K562 (cell line): ENCODE results near the gene HPS1. TPM values are rescaled to one million over a fixed set of nuclear protein-coding genes. Genes with fewer than 3 reads are reported as not detected.
A peak's percentile ranks its signal among the peaks of the same experiment; 100 is the strongest.

Experiments
- CTCF ChIP-seq, 3 experiments: IDR thresholded peaks in 2 of 3; conservative IDR thresholded peaks in 1 of 3; 2 replicates each; pipeline ENCODE4 v1.5.1; 2011 to 2012; ENCODE audit warnings: low read length in 3 of 3, mild to moderate bottlenecking in 3 of 3, control low read depth in 2 of 3, improper control_type of control experiment in 1 of 3, inconsistent platforms in 1 of 3, low read depth in 1 of 3, mixed read lengths in 1 of 3, moderate library complexity in 1 of 3; ENCODE audit not compliant: insufficient read depth in 2 of 3
- HDAC1 ChIP-seq, 2 experiments: fragments of 450-650 bp; IDR thresholded peaks; 2 replicates each; pipeline ENCODE4 v1.6.1; 2016 to 2017; ENCODE audit warnings: inconsistent platforms in 1 of 2, mild to moderate bottlenecking in 1 of 2, moderate library complexity in 1 of 2
- ID3 ChIP-seq, 2 experiments: fragments of 250-450 bp in 1 of 2; fragments of 450-650 bp in 1 of 2; sonication (Bioruptor Pico) in 1 of 2; IDR thresholded peaks; 2 replicates each; pipeline versions ENCODE4 v1.6.1 to v1.8.0; 2016 to 2021; ENCODE audit warnings: mild to moderate bottlenecking in 2 of 2, moderate library complexity in 2 of 2, missing compliant biosample characterization in 1 of 2, missing genetic modification characterization in 1 of 2
- JUND ChIP-seq, 2 experiments: IDR thresholded peaks; 2 replicates in 1 of 2; 3 replicates in 1 of 2; pipeline ENCODE4 v1.6.1; 2011; ENCODE audit warnings: borderline replicate concordance in 2 of 2, low read depth in 2 of 2, low read length in 2 of 2, improper control_type of control experiment in 1 of 2, missing biosample characterization in 1 of 2, missing genetic modification characterization in 1 of 2, missing genetic modification reagents in 1 of 2
- NKRF ChIP-seq: fragments of 450-650 bp; IDR thresholded peaks from 2 replicates; pipeline ENCODE4 v1.6.1; 2016; ENCODE audit warnings: borderline replicate concordance
- PHF21A ChIP-seq: fragments of 450-650 bp; IDR thresholded peaks from 2 replicates; pipeline ENCODE4 v1.6.1; 2017; ENCODE audit warnings: low read depth, borderline replicate concordance
- RBM25 ChIP-seq: fragments of 200-400 bp; formaldehyde crosslinking; IDR thresholded peaks from 2 replicates; pipeline ENCODE4 v1.6.1; 2018; ENCODE audit warnings: low read length, low read depth, moderate library complexity; ENCODE audit not compliant: severe bottlenecking
- TAF15 ChIP-seq: fragments of 200-400 bp; formaldehyde crosslinking; IDR thresholded peaks from 2 replicates; pipeline ENCODE4 v1.6.1; 2017; ENCODE audit warnings: mild to moderate bottlenecking, low read depth, low read length, moderate library complexity
- TGIF2 ChIP-seq: sonication (generic); formaldehyde crosslinking; IDR thresholded peaks from 2 replicates; pipeline ENCODE4 v1.8.1; 2022; ENCODE audit warnings: mild to moderate bottlenecking, missing genetic modification reagents, moderate library complexity
- TRIM28 ChIP-seq: fragments of 450-650 bp; IDR thresholded peaks from 2 replicates; pipeline ENCODE4 v1.6.1; 2017
- YY1 ChIP-seq, 3 experiments: IDR thresholded peaks; 2 replicates each; pipeline ENCODE4 v1.6.1; 2011; ENCODE audit warnings: low read length in 2 of 3, mild to moderate bottlenecking in 2 of 3, moderate library complexity in 2 of 3, borderline replicate concordance in 1 of 3, control low read depth in 1 of 3, low read depth in 1 of 3; ENCODE audit not compliant: insufficient read depth in 3 of 3, insufficient replicate concordance in 2 of 3, control insufficient read depth in 1 of 3, insufficient read length in 1 of 3; ENCODE audit errors: extremely low read depth in 1 of 3
- ZFX ChIP-seq: sonication (generic); formaldehyde crosslinking; IDR thresholded peaks from 2 replicates; pipeline ENCODE4 v1.8.0; 2022; ENCODE audit warnings: mild to moderate bottlenecking, missing genetic modification reagents, moderate library complexity
- ZNF324 ChIP-seq: fragments of 250-450 bp; sonication (Bioruptor Pico); IDR thresholded peaks from 2 replicates; pipeline ENCODE4 v1.4.0; 2020; ENCODE audit warnings: mild to moderate bottlenecking
- ZNF561 ChIP-seq: fragments of 450-650 bp; formaldehyde crosslinking; conservative IDR thresholded peaks from 2 replicates; pipeline ENCODE4 v1.4.0; 2020; ENCODE audit warnings: mild to moderate bottlenecking, moderate library complexity
- polyA plus RNA-seq, 8 experiments: library from polyadenylated mRNA; depleted of rRNA in 4 of 8; stranded (reverse) in 5 of 8; unstranded in 3 of 8; fragments of >200 nt; fragmentation: Nextera tagmentation in 2 of 8; fragmentation: Illumina TruSeq in 1 of 8; extraction: Ambion mirVana in 2 of 8; extraction: Trizol in 1 of 8; gene quantifications; 2 replicates each; pipeline versions ENCODE4 v1.2.1 to v1.2.3, GENCODE V29; 2011 to 2014; ENCODE audit warnings: inconsistent platforms in 1 of 8, missing spikeins in 1 of 8
- total RNA-seq, 7 experiments: library from RNA; depleted of rRNA in 6 of 7; stranded (reverse); fragments of >200 nt in 6 of 7; fragmentation: Illumina TruSeq in 2 of 7; extraction: Trizol in 2 of 7; gene quantifications; 2 replicates each; pipeline versions ENCODE4 v1.2.1 to v1.2.3, GENCODE V29; 2011 to 2021; ENCODE audit warnings: low replicate concordance in 1 of 7
- TF ChIP-seq, protein P1 (sequence below): sonication (generic); formaldehyde crosslinking; IDR thresholded peaks from 2 replicates; pipeline ENCODE4 v1.5.0; 2020; ENCODE audit warnings: missing genetic modification reagents
- TF ChIP-seq, protein P2 (sequence below): fragments of 450-650 bp; IDR thresholded peaks from 2 replicates; pipeline ENCODE4 v1.6.1; 2018; ENCODE audit not compliant: partially characterized antibody

HPS1 gene
- total and polyA plus RNA-seq, 9 of the 15 experiments (the other 6 are each of a cell fraction or from before 2014, with no cell fraction given): 18.1 to 43.6 (median 26.3) TPM

GRCh38 chr10:98466861-98467505 is 20.2 kb upstream of the HPS1 start (continued):
- TF ChIP-seq, protein P1, sequence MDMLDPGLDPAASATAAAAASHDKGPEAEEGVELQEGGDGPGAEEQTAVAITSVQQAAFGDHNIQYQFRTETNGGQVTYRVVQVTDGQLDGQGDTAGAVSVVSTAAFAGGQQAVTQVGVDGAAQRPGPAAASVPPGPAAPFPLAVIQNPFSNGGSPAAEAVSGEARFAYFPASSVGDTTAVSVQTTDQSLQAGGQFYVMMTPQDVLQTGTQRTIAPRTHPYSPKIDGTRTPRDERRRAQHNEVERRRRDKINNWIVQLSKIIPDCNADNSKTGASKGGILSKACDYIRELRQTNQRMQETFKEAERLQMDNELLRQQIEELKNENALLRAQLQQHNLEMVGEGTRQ (CRISPR knock-in tag): no peak
- TF ChIP-seq HDAC1 (IDR thresholded peaks at IDR 0.05) (peak in 1 of 2 experiments; percentile 73; a peak in 1 of 4 replicates), CTCF (IDR thresholded peaks at IDR 0.05 in 2 of 3, conservative IDR thresholded peaks at IDR 0.05 in 1 of 3; ENCODE audit: insufficient read depth in 2 of 3, low read depth in 1 of 3, low read length in 3 of 3) (no peak), ZNF324 (CRISPR knock-in tag) (no peak), TAF15 (no peak), YY1 (IDR thresholded peaks at IDR 0.05; ENCODE audit: borderline replicate concordance in 1 of 3, control insufficient read depth in 1 of 3, extremely low read depth in 1 of 3, insufficient read depth in 3 of 3, insufficient read length in 1 of 3, insufficient replicate concordance in 2 of 3, low read depth in 1 of 3, low read length in 2 of 3) (peak in 1 of 3 experiments; percentile 37), PHF21A (no peak), ZNF561 (CRISPR knock-in tag) (no peak), NKRF (0 out of 2 replicates have a peak, but pooled peaks have one; percentile 54), TGIF2 (no peak), JUND (IDR thresholded peaks at IDR 0.05; ENCODE audit: borderline replicate concordance, low read depth, low read length) (no peak), JUND (tag; IDR thresholded peaks at IDR 0.05; ENCODE audit: borderline replicate concordance, low read depth, low read length) (no peak; the same call in 1 of the 3 replicates), RBM25 (no peak), ID3 (CRISPR knock-in tag; IDR thresholded peaks at IDR 0.05) (no peak), ID3 (tag; IDR thresholded peaks at IDR 0.05) (peak; percentile 85; the same call in 1 of the 2 replicates), ZFX (CRISPR knock-in tag) (peak; percentile 79), TRIM28 (no peak)
- TF ChIP-seq, protein P2, sequence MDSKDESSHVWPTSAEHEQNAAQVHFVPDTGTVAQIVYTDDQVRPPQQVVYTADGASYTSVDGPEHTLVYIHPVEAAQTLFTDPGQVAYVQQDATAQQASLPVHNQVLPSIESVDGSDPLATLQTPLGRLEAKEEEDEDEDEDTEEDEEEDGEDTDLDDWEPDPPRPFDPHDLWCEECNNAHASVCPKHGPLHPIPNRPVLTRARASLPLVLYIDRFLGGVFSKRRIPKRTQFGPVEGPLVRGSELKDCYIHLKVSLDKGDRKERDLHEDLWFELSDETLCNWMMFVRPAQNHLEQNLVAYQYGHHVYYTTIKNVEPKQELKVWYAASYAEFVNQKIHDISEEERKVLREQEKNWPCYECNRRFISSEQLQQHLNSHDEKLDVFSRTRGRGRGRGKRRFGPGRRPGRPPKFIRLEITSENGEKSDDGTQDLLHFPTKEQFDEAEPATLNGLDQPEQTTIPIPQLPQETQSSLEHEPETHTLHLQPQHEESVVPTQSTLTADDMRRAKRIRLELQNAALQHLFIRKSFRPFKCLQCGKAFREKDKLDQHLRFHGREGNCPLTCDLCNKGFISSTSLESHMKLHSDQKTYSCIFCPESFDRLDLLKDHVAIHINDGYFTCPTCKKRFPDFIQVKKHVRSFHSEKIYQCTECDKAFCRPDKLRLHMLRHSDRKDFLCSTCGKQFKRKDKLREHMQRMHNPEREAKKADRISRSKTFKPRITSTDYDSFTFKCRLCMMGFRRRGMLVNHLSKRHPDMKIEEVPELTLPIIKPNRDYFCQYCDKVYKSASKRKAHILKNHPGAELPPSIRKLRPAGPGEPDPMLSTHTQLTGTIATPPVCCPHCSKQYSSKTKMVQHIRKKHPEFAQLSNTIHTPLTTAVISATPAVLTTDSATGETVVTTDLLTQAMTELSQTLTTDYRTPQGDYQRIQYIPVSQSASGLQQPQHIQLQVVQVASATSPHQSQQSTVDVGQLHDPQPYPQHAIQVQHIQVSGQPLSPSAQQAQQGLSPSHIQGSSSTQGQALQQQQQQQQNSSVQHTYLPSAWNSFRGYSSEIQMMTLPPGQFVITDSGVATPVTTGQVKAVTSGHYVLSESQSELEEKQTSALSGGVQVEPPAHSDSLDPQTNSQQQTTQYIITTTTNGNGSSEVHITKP: no peak
